GM19452 (cell line): ENCODE data around the gene ALG6.
A peak's percentile ranks its signal among the peaks of the same experiment; 100 is the strongest.
"Not testable (repeated sequence)": the region's sequence is repeated elsewhere in the genome, so short reads cannot be mapped to it uniquely, and the experiment has no call there.

Source experiments
- ATAC-seq: cut with Tn5 transposase; IDR thresholded peaks from one replicate; pipeline ENCODE4 v1.9.1; 2021; ENCODE audit not compliant: unreplicated experiment

The ALG6 gene

DNA sequence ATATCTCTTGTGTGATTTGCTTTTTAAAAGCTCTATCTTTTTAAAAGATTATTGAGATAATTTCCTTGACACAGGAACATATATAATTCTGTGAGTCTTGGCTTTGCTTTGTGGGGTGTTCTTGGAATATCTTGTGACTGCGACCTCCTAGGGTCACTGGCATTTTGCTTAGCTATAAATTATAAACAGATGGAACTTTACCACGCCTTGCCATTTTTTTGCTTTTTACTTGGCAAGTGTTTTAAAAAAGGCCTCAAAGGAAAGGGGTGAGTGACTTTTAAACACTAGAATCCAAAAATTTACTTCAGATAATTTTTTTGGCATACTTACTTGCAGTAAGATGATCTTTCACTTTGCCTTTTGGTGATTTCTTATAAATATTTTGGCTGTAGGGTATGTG is 43.6 kb downstream of the ALG6 start:
- no peak for ATAC-seq

DNA sequence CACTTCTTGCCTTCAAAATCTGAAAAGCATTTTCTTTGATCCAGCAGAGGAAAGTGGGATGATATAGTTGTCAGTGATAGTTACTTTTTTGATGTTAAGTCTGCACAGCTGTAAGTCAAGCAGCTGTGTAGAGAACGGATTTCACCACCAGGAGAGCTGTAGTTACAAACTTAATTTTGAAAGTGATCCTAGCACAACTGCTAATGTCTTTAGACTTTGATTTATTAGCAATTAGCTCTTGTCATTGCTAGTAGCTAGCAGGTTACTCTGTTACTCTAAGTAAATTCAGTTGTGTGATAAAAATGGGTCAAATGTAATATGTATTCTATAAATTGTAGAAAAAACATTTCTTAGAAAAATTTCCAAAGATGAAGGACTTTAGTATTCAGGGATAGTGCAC is 46.0 kb downstream of the ALG6 start:
- no peak for ATAC-seq

DNA sequence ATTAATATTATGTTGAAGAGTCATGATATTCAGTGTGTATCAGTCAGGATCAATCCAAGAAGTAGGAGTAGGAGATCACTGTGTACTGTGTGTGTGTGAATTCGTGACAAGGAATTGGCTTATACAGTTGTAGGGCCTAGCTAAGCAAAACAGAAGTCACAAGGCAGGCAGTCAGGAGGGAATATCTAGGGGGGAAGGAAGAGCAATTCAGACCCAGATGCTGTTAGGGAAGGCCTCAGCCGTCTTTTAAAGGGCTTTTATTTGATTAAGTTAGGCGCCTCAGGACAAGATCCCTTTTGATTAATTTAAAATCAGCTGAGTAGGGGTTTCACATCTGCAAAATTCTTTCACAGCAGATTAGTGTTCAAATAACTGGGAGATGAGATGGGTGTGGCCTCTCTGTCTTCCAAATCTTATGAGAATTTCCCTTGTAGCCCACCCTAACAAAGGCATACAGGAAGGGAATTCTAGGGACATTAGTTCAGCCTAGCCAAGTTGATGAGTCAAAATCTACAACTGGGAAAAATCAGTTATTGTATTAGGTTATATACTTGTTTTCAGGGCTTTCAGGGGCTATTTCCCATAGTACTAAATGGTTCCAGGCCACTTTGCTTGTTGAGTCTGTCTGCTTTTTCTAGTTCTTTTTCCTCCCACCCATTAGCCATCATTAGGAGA is 47.4 kb downstream of the ALG6 start:
- no peak for ATAC-seq

DNA sequence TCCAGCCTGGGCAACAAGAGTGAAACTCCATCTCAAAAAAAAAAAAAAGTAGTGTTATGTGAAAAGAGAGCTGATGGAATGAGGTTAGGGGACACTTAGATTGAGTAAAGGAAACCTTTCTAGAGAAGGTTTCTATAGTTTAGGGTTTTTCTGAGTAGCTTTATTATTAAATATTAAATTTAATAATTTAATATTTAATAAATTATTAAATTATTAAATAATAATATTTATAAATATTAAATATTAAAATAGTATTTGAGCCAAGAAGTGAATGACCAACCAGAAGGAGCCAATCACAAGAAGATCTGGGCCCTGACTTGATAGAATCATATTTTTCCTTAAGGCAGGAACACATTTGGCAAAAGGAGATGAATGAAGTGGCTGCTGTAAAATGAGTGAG is 50.7 kb downstream of the ALG6 start:
- no peak for ATAC-seq

DNA sequence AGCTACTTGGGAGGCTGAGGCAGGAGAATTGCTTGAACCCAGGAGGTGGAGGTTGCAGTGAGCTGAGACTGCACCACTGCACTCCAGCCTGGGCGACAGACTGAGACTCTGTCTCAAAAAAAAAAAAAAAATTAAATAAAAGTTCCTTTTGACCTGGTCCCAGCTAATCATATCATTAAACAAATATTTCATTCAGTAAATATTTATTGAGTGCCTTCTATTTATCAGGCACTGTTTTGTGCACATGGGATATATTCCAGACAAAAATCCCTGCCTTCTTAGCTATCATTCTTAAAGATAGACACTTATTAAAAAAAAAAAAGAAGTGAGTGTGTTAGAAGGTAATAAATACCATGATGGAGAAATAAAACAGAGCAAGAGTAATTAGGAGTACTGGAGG is 53.3 kb downstream of the ALG6 start:
- ATAC-seq: not testable (repeated sequence)

DNA sequence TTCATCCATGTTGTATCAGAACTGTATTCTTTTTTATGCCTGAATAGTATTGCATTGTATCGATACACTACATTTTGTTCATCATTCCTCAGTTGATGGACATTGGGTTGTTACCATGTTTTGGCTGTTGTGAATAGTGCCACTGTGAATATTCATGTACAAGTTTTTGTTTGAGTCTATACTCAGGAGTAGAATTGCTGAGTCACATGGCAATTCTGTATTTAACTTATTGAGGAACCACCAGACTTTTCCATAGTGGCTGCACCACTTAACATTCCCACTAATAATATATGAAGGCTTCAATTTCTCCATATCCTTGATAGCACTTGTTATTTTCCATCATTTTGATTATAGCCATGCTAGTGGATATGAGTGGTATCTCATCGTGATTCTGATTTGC is 56.2 kb downstream of the ALG6 start:
- no peak for ATAC-seq

DNA sequence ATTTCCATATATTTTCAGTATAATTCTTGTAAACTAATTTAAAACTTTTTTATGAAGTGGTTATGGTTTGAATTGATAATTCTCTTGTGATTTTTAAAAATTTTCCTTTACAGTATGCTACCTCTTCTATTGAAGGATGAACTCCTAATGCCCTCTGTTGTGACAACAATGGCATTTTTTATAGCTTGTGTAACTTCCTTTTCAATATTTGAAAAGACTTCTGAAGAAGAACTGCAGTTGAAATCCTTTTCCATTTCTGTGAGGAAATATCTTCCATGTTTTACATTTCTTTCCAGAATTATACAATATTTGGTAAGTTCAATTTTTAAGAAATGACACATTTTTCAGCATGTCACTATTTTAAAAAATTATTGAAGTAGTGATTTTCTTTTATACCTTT is 61.4 kb downstream of the ALG6 start:
- no peak for ATAC-seq

DNA sequence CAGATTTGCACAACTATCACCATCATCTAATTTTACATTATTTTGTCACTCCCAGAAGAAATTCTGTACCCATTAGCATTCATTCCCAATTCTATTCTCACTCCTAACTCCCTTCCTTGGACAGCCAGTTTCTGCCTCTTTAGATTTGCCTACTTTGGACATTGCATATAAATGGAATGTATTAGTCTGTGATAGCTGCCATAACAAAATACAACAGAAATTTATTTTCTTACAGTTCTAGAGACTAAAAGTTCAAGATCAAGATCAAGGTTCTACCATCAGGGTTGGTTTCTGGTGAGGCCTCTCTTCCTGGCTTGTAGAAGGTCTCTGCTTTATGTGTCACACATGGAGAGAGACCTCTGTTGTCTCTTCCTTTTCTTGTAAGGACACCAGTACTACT is 61.9 kb downstream of the ALG6 start:
- no peak for ATAC-seq

DNA sequence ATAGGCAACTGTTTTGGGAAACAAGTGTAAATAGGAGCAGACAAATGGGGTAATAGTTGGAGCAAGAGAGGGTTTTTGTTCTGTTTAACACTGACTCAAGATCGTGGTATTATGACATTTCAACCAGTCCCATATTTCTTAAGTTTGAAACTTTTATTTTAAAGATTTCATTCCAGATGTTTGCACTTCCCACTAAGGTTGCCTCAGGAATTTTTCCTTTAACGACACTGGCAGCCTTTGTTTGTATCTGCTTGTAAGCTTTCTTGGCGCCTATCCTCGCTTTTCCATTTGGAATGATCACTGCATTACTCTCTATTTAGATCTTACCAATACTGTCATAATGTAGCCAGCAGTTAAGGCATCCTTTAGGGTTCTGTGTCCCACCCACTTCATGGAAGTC is 67.7 kb downstream of the ALG6 start:
- ATAC-seq: no peak

DNA sequence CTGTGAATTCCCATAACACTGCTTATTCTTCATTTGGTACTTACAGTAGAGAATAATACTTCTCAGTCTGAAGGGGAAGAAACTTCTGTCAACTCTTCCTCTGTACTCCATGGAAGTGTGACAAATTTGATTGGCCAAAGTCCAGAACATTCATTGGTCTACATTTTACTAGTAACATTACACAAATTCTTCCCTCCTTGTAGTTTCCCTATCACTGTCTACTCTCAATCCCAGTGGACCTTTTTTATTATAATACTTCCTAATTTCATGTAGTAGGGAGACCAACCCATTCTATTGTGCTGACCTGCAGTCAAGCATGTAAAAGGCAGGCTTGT is 74.7 kb downstream of the ALG6 start:
- peak; percentile 6 for ATAC-seq

DNA sequence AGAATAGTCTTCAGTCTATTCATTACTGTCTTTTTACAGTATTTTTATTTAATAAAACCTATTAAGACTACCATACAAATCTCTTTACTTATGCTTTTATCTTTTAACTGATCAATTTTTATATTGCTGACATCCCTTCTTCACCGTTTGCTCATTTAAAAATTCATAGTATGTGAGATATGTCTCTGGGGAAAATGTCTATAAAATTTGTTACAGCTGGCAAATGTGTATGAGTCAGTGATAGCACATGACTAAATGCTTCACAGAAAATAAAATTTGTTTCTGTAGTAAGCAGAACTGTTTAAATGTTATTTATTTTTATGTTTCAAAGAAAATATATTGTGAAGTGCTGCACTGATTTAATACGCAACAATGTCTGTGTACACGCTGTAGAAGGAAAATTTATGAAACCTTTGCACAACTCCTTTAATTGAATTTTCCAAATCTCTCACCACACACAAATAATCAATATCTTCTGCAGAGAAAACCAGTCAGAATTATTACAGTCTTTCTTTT is 81.4 kb downstream of the ALG6 start:
- no peak for ATAC-seq

DNA sequence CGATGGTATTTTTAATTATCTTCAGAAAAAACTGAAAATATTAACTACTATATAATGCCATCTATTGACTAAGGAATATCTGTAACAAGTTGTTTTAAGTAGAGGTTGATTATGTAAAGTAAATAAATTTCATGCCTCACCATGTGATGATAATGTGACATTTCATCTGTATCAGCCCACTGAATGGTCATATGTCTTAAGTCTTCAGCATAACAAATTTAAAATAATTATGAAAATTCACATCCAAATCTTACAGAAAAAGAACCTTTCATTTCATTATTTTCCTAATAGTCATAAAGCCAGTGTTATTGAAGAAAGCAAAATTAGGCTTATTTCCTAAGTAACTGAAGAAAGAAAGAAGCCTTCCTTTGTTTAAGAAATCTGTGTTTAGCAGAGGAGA is 83.0 kb downstream of the ALG6 start:
- no peak for ATAC-seq

DNA sequence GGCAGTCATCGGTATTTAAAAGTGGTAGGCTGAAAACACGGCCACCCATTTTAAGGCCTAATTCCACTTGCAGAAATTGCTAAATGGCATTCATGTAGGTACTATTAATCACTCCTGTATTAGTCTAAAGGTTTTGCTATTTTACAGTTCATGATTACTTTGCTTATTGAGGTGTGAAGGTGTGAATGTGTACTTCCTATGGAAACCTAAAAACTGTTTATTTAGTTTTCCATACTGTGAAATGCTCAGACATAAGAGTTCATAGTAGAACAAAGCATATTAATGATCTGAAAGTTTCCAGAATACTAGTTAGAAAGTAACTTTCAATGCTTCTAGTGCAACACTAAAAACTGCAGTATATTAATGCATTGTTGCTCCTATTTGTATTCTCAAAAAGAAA is 85.8 kb downstream of the ALG6 start:
- ATAC-seq: no peak

DNA sequence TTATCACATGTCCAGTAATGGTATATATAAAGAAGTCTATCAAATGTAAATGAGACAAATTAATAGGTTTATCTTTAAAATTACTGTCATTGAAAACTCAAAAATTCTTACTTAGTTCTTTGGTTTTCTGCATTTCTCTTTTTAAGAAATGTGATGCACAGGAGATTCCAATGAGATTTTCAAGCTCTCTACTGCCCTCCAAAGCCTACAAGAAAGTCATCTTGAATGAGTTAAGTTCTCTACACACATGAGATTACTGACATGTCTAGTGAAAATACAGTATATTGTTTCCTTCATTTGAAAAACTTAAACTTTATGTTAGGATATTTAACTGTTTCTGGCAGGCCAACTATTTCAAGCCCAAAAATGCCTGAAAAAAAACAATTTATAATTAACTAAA is 86.8 kb downstream of the ALG6 start:
- ATAC-seq: no peak

DNA sequence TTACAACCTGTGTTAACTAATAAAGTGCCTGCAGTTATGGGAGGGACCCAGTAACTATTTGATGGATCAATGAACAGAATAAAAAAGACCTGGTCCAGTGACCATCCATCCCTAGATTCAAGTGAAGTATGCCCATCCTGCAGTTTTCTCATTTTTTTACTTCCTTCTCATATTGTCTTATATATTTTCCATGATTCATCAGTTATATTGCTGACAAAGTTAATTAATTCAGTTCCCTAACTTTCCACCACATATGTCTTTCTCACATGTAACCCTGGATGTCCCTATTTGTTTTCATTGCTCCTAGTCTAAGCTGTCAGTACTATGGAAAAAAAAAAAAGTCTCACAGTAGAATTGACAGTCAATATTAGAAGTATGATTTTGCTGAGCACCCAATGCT is 91.3 kb downstream of the ALG6 start:
- ATAC-seq: no peak

DNA sequence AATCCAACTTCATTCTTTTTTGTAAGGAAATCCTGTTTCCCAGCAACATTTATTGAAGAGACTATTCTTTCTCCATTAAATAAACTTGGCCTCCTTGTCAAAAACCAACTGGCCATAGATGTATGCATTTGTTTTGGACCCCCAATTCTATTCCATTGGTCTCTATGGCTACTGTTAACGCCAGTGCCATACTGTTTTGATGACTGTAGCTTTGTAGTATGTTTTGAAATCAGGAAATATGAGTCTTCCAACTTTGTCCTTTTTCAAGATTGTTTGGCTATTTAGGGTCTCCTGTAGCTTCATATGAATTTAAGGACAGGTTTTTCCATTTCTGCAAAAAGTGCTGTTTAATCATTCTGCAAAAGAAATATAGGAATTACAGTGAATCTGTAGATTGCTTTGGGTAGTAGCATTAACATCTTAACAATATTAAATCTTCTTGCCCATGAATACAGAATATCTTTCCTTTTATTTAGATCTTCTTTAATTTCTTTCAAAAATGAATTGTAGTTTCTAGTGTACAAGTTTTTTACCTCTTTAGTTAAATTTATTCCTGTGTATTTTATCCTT is 94.3 kb downstream of the ALG6 start:
- no peak for ATAC-seq

DNA sequence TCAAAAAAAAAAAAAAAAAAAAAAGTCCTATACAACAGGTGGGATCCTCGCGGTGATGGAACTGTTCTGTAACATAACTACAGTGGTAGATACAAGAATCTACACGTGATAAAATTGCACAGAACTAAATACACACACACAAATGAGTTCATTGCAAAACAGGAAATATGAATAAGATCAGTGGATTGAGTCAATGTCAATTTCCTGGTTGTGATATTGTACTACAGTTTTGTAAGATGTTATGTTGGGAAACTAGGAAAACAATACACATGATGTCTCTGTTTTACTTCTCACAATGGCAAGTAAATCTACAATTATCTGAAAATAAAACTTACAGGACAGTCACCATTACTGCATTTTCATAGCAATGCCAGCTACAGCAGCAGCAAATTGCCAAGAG is 95.8 kb downstream of the ALG6 start:
- ATAC-seq: no peak

DNA sequence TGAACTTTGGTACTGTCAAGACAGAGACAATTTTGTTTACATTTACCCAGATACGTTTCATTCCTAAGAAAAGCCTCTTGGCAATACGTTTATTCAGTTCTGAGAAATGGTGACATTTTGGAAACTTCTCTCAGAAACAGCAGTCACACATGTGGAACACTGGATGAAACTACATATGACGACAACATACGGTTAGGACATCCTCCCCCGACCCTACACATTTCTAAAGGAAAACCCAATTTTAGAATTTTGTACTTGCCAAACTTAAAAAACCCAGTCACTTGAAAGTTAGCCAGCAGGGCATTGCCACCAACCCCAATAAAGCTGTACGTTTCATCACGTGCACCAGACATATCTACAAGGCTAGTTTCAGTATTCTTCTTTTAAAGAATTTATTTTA is 98.8 kb downstream of the ALG6 start:
- ATAC-seq: no peak

DNA sequence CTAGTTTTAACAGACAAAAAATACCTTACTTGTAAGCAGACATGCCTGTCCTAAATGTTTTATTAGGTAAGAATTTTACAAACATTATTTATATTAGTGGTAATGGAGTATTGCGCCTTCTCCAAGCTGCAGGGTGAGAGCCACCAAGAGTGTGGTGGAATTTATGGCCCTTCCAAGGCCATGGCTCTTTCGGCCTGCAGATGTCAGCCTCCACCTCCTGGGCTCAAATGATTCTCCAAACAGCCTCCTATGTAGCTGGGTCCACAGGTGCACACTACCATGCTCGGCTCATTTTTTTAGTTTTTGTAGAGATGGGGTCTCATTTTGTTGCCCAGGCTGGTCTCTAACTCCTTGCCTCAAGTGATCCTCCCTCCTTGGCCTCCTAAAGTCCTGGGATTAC is 99.3 kb downstream of the ALG6 start:
- ATAC-seq: no peak

DNA sequence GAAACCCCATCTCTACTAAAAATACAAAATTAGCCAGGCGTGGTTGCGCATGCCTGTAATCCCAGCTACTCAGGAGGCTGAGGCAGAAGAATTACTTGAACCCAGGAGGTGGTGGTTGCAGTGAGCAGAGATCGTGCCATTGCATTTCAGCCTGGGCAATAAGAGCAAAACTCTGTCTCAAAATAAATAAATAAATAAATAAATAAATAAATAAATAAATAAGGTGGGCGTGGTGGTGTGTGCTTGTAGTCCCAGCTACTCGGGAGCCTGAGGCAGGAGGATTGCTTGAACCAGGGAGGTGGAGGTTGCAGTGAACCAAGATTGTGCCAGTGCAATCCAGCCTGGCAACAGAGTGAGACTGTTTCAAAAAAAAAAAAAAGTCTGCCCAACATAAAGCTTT is 101.3 kb downstream of the ALG6 start:
- not testable (repeated sequence) for ATAC-seq

DNA sequence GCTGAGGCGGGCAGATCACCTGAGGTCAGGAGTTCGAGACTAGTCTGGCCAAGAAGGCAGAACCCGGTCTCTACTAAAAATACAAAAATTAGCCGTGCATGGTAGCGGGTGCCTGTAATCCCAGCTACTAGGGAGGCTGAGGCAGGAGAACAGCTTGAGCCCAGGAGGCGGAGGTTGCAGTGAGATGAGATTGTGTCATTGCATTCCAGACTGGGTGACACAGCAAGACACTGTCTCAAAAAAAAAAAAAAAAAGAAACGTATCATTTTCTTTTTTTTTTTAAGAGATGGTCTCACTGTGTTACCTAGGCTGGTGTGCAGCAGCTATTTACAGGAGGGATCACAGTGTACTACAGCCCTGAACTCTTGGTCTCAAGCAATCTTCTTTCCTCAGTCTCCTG is 108.3 kb downstream of the ALG6 start:
- no peak for ATAC-seq

DNA sequence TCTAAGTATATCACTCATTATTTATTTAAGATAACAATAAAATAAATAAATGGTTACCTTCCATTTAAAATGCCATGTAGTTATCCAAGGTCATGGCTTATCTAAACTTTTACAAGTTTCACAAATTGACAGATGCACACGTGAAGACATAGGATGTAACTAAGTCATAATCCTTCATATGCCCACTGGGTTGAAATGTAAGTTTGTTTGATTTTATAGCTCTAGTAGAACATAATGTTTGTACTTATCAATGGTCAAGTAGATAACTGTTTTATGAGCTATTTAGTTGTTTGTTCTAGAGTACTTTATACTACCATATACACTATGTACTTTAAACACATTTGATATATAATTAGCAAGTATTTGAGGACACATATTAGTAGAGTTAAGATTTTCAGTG is 112.6 kb downstream of the ALG6 start:
- ATAC-seq: no peak

DNA sequence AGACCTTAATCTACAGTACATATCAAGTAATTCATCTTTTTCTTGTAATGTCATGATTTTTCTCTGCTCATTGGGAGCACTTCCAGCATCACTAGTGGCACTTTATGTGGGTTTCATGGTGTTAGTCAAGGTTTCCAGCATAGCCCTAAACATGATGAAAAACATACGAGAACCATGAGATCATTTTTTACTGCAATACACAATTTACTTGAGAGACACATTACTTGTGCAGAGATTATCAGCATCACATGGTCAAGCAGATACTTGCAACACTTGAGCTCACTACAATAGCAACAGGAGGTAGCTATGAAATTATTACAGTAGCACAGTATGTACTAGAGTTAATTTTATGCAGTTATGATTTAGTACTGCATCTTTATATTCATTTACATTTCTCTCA is 119.2 kb downstream of the ALG6 start:
- ATAC-seq: no peak
